ENCODE results near the gene PCDHAC1.
A peak's percentile ranks its signal among the peaks of the same experiment; 100 is the strongest.

The PCDHAC1 gene

GRCh38 chr5:140934964-140935606 is 9.0 kb downstream of the PCDHAC1 start:
- FAIRE-seq (no peak), DNase-seq (ENCODE audit: insufficient read length, low spot score) (no peak)
- TF ChIP-seq POLR2A (IDR thresholded peaks at IDR 0.05; ENCODE audit: low read depth, low read length), result no peak

GRCh38 chr5:140946578-140946977 is 20.5 kb downstream of the PCDHAC1 start:
- FAIRE-seq, result peak; percentile 48
- no peak for TF ChIP-seq POLR2A (IDR thresholded peaks at IDR 0.05; ENCODE audit: low read depth, low read length)
- no peak for DNase-seq (ENCODE audit: insufficient read length, low spot score)

GRCh38 chr5:140951636-140952035 is 25.5 kb downstream of the PCDHAC1 start:
- DNase-seq (ENCODE audit: insufficient read length, low spot score), result no peak
- FAIRE-seq, result no peak
- no peak for TF ChIP-seq POLR2A (IDR thresholded peaks at IDR 0.05; ENCODE audit: low read depth, low read length)

GRCh38 chr5:140953234-140953633 is 27.1 kb downstream of the PCDHAC1 start:
- no peak for TF ChIP-seq POLR2A (IDR thresholded peaks at IDR 0.05; ENCODE audit: low read depth, low read length)
- FAIRE-seq (no peak), DNase-seq (ENCODE audit: insufficient read length, low spot score) (no peak)

GRCh38 chr5:140962190-140962589 is 36.1 kb downstream of the PCDHAC1 start:
- FAIRE-seq, result no peak
- no peak for DNase-seq (ENCODE audit: insufficient read length, low spot score)
- TF ChIP-seq POLR2A (IDR thresholded peaks at IDR 0.05; ENCODE audit: low read depth, low read length), result no peak

GRCh38 chr5:140964356-140964755 is 38.3 kb downstream of the PCDHAC1 start:
- TF ChIP-seq POLR2A (IDR thresholded peaks at IDR 0.05; ENCODE audit: low read depth, low read length), result no peak
- DNase-seq (ENCODE audit: insufficient read length, low spot score), result no peak
- no peak for FAIRE-seq

GRCh38 chr5:140965905-140966292 is 39.8 kb downstream of the PCDHAC1 start:
- no peak for FAIRE-seq
- no peak for TF ChIP-seq POLR2A (IDR thresholded peaks at IDR 0.05; ENCODE audit: low read depth, low read length)
- no peak for DNase-seq (ENCODE audit: insufficient read length, low spot score)

- DNase-seq (ENCODE audit: insufficient read length, low spot score) (peak; percentile 35), FAIRE-seq (no peak)
- no peak; the same call in 1 of the 2 replicates for TF ChIP-seq POLR2A (IDR thresholded peaks at IDR 0.05; ENCODE audit: low read depth, low read length)
These were observed 40.5 kb downstream of the PCDHAC1 start, which contains the start of gene PCDHAC2 for GRCh38 chr5:140966293-140967225. TSS of gene PCDHAC2 (plus strand) at chr5:140966476. CDS start at chr5:140966767, 291 bp downstream.

GRCh38 chr5:140967226-140967893 is 41.3 kb downstream of the PCDHAC1 start:
- DNase-seq (ENCODE audit: insufficient read length, low spot score), result no peak
- no peak for FAIRE-seq
- no peak for TF ChIP-seq POLR2A (IDR thresholded peaks at IDR 0.05; ENCODE audit: low read depth, low read length)

GRCh38 chr5:140969880-140970279 is 43.8 kb downstream of the PCDHAC1 start:
- no peak for TF ChIP-seq POLR2A (IDR thresholded peaks at IDR 0.05; ENCODE audit: low read depth, low read length)
- DNase-seq (ENCODE audit: insufficient read length, low spot score) (no peak), FAIRE-seq (no peak)

- DNase-seq (ENCODE audit: insufficient read length, low spot score), result no peak
- TF ChIP-seq POLR2A (IDR thresholded peaks at IDR 0.05; ENCODE audit: low read depth, low read length), result no peak
These were observed 47.5 kb downstream of the PCDHAC1 start for GRCh38 chr5:140973550-140973949.

GRCh38 chr5:140977003-140977402 is 50.9 kb downstream of the PCDHAC1 start:
- no peak for TF ChIP-seq POLR2A (IDR thresholded peaks at IDR 0.05; ENCODE audit: low read depth, low read length)
- DNase-seq (ENCODE audit: insufficient read length, low spot score) (no peak), FAIRE-seq (no peak)

More at GRCh38 chr5:140973550-140973949, 47.5 kb downstream of the PCDHAC1 start:
- FAIRE-seq, result no peak

GRCh38 chr5:140978260-140978659 is 52.2 kb downstream of the PCDHAC1 start:
- no peak for FAIRE-seq
- no peak for DNase-seq (ENCODE audit: insufficient read length, low spot score)
- TF ChIP-seq POLR2A (IDR thresholded peaks at IDR 0.05; ENCODE audit: low read depth, low read length), result no peak

GRCh38 chr5:140978983-140979382 is 52.9 kb downstream of the PCDHAC1 start:
- no peak for TF ChIP-seq POLR2A (IDR thresholded peaks at IDR 0.05; ENCODE audit: low read depth, low read length)
- DNase-seq (ENCODE audit: insufficient read length, low spot score) (no peak), FAIRE-seq (no peak)

Measured in H54 (cell line).